Activated effector memory CD4-positive, alpha-beta T cell treated with Interleukin-2 at 50 U/mL for 16 hours (primary cell): ENCODE results near the gene ANLN.
A peak's percentile ranks its signal among the peaks of the same experiment; 100 is the strongest.

ENCODE experiments used
- DNase-seq: peaks from one replicate; pipeline ENCODE4 v3.0.0-alpha.2; 2020

Gene ANLN

DNA sequence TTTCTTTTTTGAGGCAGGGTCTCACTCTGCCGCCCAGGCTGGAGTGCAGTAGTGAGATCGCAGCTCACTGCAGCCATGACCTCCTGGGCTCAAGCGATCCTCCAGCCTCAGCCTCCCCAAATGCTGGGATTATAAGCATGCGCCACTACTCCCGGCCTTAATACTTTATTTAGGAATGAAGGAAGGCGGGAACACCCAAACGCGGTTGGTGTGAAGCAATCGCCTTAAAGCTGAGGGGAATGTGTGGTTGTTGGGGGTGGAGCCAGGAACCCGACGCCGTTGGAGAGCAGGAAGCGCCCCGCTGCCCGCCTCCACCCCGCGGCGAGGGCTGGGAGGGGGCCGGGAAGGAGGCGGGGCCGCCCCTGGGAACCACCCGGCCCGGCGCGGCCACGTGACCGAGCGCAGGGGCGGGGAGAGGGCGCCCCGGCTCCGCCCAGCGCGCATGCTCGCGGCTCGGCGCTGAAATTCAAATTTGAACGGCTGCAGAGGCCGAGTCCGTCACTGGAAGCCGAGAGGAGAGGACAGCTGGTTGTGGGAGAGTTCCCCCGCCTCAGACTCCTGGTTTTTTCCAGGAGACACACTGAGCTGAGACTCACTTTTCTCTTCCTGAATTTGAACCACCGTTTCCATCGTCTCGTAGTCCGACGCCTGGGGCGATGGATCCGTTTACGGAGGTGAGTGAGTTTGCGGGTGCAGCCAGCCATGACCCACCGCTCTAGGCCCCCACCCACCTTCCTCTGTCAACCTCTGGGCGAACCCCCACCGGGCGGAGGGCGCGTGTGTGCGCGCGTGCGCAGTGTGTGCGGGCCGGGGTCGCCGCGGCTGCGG lies at the start of gene ANLN:
Gene ANLN (plus strand): TSS at position 492 of the 828 bp plus-strand sequence. CDS start 165 bp downstream, at position 657.
- DNase-seq: peak; percentile 83

DNA sequence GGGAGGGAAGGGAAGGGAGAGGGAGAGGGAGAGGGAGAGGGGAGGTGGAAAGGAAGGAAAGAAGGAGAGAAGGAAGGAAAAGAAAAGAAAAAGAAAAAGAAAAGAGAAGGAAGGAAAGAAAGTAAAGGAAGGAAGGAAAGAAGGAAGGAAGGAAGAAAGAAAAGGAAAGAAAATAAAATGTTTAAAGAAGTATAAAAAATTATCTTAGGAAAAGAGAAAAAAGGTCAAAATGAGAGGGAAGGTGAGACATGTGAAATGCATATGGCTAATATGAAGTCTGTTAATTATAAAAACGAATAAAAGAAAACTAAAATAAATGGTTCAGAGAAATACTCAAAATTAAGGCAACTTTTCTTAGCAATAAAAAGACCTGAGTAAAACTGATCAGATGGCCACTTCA lies 46.1 kb upstream of the ANLN start:
- DNase-seq: no peak

DNA sequence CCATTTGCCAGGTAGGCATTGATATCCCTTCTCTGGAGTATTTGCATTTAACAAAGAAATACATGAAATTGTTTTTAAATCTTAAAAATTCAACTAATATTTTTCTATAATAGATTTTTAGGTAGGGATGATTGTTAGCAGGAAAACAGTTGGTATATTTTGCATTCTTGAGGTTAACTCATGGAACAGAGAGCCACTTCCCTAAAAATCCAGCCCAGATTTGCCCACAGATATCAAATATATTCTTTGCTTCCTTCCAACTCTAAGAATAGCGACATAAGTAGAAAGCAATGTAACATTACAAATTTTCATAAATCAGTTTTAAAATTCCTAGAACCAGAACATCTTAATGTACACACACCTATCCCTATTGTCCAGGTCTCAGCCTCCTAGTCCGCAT lies 45.0 kb upstream of the ANLN start:
- DNase-seq: no peak

DNA sequence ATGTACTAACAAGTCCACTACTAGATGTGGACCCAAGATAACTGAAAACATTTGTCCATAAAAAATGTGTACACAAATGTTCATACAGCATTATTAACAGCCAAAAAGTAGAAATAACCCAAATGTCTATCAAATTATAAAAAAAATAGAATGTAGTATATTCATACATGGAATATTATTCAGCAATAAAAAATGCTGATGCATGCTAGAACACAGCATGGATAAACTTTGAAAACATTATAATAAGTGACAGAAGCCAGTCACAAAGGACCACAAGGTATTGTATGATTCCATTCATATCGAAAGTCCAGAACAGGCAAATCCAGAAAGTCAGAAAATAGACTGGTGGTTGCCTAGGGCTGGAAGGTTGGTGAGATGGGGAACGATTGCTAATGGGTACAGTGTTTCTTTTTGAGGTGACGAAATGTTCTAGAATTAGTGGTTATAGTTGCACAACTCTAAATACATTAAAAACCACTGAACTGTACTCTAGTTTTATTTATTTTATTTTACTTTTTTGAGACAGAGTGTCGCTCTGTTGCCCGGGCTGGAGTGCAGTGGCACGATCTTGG lies 43.3 kb upstream of the ANLN start:
- DNase-seq: no peak

- no peak for DNase-seq
These were observed 41.4 kb upstream of the ANLN start for GRCh38 chr7:36348256-36348655.

GRCh38 chr7:36348771-36349170 lies 40.9 kb upstream of the ANLN start:
- DNase-seq: no peak

GRCh38 chr7:36349626-36350025 lies 40.0 kb upstream of the ANLN start:
- DNase-seq: no peak

DNA sequence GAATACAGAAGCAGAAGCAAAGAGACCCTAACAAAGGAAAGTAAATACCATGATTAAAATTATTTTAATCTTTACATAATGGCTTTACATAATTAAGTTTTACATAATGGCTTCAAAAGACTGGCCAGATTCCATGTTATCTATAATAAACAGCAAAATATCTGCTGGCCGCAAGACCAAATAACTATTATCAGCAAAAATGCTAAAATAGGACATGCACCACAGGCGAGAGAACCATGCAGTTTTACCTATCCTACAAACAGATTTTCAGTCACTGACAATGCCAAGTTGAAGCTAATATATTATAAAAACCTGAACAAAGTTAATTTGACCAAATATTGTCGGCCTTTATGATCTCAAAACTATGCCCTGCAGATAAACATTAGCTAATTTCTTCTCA lies 34.2 kb upstream of the ANLN start:
- DNase-seq: no peak

DNA sequence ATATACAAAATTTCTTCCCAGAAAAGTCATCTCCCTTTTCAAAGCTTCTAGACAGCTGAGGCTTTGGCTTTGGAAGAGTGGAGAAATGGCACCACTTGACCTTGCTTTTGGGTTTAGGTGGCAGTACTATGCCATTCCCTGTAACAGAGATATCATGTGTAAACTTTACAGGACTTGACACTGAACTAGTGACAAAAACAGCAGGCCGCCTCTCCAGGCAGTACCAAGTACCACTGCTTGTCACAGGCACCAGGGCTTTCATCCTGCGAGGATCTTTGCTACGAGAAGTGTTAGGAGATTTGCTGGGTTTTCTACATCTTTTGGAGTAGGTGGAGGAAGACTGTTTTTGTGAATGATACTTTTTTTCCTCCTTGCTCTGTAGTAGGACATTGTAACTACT lies 32.6 kb upstream of the ANLN start:
- no peak for DNase-seq

DNA sequence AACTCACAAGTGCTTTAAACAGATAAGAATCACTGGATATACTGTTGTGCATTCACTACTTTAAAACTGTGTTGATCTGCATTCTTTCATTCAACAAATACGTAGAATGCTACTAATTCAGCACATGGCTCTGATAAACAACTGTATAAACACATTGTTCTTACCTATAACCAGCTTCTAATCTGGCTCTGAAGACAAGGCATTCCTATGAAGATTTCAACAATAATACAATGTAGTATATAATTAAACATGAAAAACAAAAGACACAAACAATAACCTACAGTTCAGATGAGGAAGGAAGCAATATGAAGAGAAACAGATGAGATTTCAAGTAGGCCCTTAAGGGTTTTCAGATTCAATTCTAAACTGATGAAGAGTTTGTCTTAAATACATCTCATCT lies 31.1 kb upstream of the ANLN start:
- no peak for DNase-seq

- no peak for DNase-seq
These were observed 29.4 kb upstream of the ANLN start for GRCh38 chr7:36360244-36360643.

DNA sequence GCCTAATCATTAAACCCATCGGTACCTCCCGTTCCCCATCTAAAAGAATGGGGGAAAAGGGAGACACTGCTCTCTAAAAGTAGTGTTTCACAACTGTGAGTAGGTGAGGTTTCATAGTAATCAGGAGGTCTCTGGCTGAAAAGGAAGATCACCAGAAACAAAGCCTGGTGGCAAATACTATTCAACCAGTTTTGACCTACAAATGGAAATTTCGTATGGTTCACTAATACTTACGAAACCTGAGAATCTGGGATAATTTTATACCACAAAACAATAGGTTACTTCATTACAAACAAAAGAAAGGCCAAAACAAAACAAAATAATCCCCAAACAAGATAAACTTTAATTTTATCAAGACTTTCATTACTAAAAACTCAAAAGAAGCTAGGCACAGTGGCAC lies 28.4 kb upstream of the ANLN start:
- DNase-seq: no peak

GRCh38 chr7:36363515-36363914 lies 26.1 kb upstream of the ANLN start:
- DNase-seq: no peak

GRCh38 chr7:36366005-36366717 lies 23.5 kb upstream of the ANLN start:
- no peak for DNase-seq

DNA sequence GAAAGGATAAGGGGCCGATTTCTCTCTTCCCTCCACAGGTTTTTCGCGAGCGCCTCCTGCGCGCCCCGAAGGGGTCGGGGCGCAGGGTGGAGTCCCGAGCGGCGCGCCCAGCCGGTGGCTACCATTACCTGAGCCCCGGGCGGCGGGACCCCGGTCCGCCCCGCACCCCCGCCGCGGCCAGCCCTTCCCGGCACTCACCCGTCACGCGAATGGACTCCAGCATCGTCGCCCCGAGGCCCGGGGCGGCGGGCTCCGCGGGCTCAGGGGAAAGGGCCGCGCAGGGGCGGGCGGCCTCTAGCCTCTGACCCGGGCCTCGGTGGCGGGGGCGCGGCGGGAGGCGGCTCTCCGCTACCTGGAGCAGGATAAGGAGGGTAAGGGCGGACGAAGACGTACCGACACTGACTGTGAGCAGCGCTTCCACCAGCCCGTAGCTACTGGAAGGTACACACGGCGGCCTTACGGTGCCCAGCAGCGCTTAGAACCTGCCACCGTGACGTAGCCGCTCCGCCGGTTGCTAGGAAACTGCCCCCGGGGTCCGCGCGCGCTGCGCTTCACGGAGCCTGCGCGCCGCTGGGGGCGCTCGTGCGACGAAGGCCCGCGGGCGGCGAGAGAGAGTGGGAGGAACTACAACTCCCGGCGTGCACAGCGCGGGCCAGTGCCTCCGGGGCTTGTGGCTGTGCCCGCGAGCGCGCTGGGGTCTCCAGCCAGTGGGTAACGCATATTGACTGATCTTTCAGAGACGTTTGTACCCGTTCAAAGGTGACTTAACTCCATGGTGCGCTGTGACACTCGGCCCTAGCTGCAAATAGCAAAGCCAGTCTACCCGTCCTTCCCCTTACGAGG lies 22.7 kb upstream of the ANLN start:
- DNase-seq: peak; percentile 86

GRCh38 chr7:36367561-36368077 lies 22.0 kb upstream of the ANLN start:
- DNase-seq: no peak

DNA sequence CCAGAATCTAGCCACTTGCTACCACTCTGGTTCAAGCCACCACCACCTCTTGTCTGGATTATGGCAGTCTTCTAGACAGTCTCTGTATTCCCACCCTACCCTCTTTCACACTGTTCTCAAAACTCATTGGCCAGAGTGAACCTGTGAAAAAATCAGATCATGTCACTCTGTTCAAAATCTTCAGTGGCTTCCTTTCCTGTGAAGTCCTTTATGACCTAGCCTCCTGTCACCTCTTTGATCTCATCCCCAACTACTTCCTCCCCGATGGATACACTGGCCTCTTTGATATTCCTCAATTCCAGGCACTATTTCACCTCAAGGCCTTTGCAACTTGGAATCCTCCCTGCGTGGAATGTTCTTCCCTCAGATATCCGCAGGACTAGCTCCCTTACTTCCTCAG lies 21.2 kb upstream of the ANLN start:
- DNase-seq: no peak

DNA sequence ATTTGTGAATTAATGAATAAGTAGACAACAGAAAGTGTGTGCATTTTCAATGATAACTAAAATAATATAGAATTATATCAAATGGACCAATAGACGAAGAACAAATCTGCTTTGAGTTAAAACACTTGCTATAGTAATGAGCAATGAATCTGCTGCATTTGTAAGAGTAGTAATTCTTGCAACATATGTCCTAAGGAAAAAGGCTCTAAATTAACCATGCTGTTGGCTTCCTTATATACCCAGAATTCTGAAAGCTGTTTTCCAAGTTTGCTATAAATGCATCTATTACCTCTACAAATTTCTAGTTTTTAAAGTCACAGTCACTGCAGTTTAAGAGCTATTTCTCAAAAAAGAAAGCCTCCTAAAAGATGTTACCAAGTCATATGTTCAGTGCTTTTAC lies 20.5 kb upstream of the ANLN start:
- no peak for DNase-seq

DNA sequence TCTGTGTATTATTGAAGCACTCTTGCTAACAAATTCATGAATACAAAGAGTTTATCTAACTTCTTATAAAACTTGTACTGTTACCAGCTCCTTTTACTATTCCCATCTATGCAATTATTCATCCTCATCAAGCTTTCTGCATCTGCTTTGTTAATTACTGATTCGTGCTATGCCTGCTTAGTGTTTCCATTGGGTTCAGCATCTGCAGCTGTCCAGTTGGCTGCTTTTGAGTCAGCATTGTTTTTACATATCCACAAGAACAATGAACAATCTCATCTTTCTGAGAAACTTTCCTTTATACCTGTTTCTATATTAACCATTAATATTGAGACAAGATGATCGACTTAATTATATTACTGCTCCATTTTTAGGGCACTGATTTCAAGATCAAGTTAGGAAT lies 19.6 kb upstream of the ANLN start:
- no peak for DNase-seq

DNA sequence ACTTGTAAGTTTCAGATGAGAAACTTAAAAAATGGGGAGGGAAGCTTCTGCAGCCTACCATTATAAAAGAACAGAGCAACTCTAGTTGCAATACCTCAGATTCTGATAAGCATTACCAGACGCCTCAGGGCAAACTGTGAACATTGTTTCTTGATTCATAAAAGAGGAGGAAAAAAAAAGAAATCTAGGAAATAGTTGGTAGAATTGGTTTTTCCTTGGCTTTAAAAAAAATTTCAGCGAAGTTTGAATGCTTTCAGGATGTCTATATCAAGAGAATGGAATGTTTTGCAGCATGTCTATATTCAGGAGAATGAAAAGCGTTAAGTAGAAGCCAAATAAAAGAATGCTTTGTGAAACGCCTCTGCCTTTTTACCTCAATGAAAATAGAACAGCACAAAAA lies 17.5 kb upstream of the ANLN start:
- no peak for DNase-seq

DNA sequence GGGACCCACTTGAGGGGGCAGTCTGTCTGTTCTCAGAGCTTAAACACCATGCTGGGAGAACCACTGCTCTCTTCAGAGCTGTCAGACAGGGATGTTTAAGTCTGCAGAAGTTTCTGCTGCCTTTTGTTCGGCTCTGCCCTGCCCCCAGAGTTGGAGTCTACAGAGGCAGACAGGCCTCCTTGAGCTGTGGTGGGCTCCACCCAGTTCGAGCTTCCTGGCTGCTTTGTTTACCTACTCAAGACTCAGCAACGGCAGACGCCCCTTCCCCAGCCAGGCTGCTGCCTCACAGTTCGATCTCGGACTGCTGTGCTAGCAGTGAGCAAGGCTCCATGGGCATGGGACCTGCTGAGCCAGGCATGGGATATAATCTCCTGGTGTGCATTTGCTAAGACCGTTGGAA lies 11.1 kb upstream of the ANLN start:
- peak; percentile 16 for DNase-seq

GRCh38 chr7:36379831-36380504 lies 9.7 kb upstream of the ANLN start:
- no peak for DNase-seq
